ENCODE measurements around the gene DPP4.

- TF ChIP-seq POLR2A (IDR thresholded peaks at IDR 0.05; ENCODE audit: low read length): no peak
- TF ChIP-seq MYC (IDR thresholded peaks at IDR 0.05; ENCODE audit: borderline replicate concordance, low read length): no peak
- no peak for TF ChIP-seq SMC3 (IDR thresholded peaks at IDR 0.05)
- no peak for TF ChIP-seq EP300 (IDR thresholded peaks at IDR 0.05)
- TF ChIP-seq MAFK (IDR thresholded peaks at IDR 0.05; ENCODE audit: partially characterized antibody): peak; percentile 15
- TF ChIP-seq RAD21 (conservative IDR thresholded peaks at IDR 0.05 in 1 of 2, IDR thresholded peaks at IDR 0.05 in 1 of 2): no peak
- TF ChIP-seq NR3C1 (IDR thresholded peaks at IDR 0.05): no peak
- no peak for TF ChIP-seq CTCF (IDR thresholded peaks at IDR 0.05)
- no peak for TF ChIP-seq MAX (IDR thresholded peaks at IDR 0.05)
- TF ChIP-seq HDAC2 (IDR thresholded peaks at IDR 0.05): no peak
These were observed 91.3 kb downstream of the DPP4 start for GRCh38 chr2:161982548-161983330.
